AG08396 (cell line): ENCODE measurements around the gene CAPN14.

Source experiments
- DNase-seq: peaks from one replicate; pipeline ENCODE4 v3.0.0; 2012; ENCODE audit warnings: low spot score, mixed read lengths

CAPN14 gene

GRCh38 chr2:31140151-31140550 is 77.2 kb downstream of the CAPN14 start:
- no peak for DNase-seq

GRCh38 chr2:31139671-31140070 is 77.6 kb downstream of the CAPN14 start:
- DNase-seq, result no peak

- DNase-seq, result peak; percentile 73
These were observed 79.0 kb downstream of the CAPN14 start, which contains the start of gene GALNT14 for GRCh38 chr2:31138037-31138962. Gene GALNT14, minus strand, starts transcription at chr2:31138440. Its CDS starts 354 bp downstream, at chr2:31138086.

GRCh38 chr2:31137211-31138036 is 79.9 kb downstream of the CAPN14 start:
- peak; percentile 38 for DNase-seq

- no peak for DNase-seq
These were observed 80.6 kb downstream of the CAPN14 start for GRCh38 chr2:31136732-31137131.

- no peak for DNase-seq
These were observed 81.3 kb downstream of the CAPN14 start for GRCh38 chr2:31136000-31136399.

- DNase-seq, result no peak
These were observed 82.8 kb downstream of the CAPN14 start for GRCh38 chr2:31134480-31134879.

- no peak for DNase-seq
These were observed 84.5 kb downstream of the CAPN14 start for GRCh38 chr2:31132786-31133185.

- no peak for DNase-seq
These were observed 85.4 kb downstream of the CAPN14 start for GRCh38 chr2:31131871-31132270.

- DNase-seq, result no peak
These were observed 87.7 kb downstream of the CAPN14 start for GRCh38 chr2:31129375-31130171.

- no peak for DNase-seq
These were observed 89.4 kb downstream of the CAPN14 start for GRCh38 chr2:31127931-31128330.

- DNase-seq, result no peak
These were observed 91.2 kb downstream of the CAPN14 start for GRCh38 chr2:31125918-31126695.

- DNase-seq, result no peak
These were observed 92.4 kb downstream of the CAPN14 start for GRCh38 chr2:31124904-31125303.
